ENCODE results near the gene DLGAP4. TPM values are rescaled to one million over a fixed set of nuclear protein-coding genes. Genes with fewer than 3 reads are reported as not detected.

The DLGAP4 gene
- total RNA-seq, 2 donors from 2014 or later = 62.9 to 78.2 TPM

DNA sequence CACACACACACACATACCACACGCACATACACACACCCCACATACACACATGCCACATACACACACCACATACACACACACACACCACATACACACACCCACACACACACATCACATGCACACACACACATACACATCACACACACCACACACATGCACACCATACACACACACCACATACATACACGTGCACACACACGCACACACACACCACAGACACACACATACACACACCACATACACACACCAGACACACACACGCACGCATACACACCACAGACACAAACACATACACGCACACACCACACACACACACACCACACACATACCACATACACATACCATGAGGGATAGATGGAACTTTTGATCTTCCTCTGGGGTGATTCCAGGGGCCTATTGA, 90.2 kb downstream of the DLGAP4 start:
- Mint-ChIP-seq H3K4me1 (peaks cover 6% of the 10 kb centered on the region), H3K27me3 (ENCODE audit: insufficient read depth) (peaks cover 2% of the 10 kb centered on the region), H3K4me3 (no peak overlapping the region), H3K27ac (no peak overlapping the region), H3K9me3 (peaks cover 3% of the 10 kb centered on the region), H3K36me3 (ENCODE audit: low read depth) (no peaks in the 10 kb centered on the region)
- H3K27ac ChIP-seq (ENCODE audit: low read depth, low read length) = no peak overlapping the region
- DNase-seq = no peak
- no peaks in the 10 kb centered on the region for H3K9me3 ChIP-seq (ENCODE audit: control insufficient read depth, low read length)
- no peak overlapping the region for H3K4me3 ChIP-seq (ENCODE audit: low read length)
- H3K9ac ChIP-seq (ENCODE audit: extremely low read depth, low read length, poor library complexity, severe bottlenecking) = no peak overlapping the region
- no peaks in the 10 kb centered on the region for H3K4me1 ChIP-seq (ENCODE audit: control insufficient read depth, insufficient read depth, low read length)
- no peaks in the 10 kb centered on the region for H3K27me3 ChIP-seq (ENCODE audit: control insufficient read depth, insufficient read depth, low read length, poor library complexity, severe bottlenecking)
- WGBS, 2 experiments (ENCODE audit: insufficient coverage in 1 of 2, insufficient read length in 1 of 2) = 87 to 90% methylated on average over 4 to 6 of the region's 6 CpGs
- H3K36me3 ChIP-seq (ENCODE audit: control insufficient read depth, insufficient read depth, low read length) = no peaks in the 10 kb centered on the region
- TF ChIP-seq CTCF (conservative IDR thresholded peaks at IDR 0.05) = no peak

DNA sequence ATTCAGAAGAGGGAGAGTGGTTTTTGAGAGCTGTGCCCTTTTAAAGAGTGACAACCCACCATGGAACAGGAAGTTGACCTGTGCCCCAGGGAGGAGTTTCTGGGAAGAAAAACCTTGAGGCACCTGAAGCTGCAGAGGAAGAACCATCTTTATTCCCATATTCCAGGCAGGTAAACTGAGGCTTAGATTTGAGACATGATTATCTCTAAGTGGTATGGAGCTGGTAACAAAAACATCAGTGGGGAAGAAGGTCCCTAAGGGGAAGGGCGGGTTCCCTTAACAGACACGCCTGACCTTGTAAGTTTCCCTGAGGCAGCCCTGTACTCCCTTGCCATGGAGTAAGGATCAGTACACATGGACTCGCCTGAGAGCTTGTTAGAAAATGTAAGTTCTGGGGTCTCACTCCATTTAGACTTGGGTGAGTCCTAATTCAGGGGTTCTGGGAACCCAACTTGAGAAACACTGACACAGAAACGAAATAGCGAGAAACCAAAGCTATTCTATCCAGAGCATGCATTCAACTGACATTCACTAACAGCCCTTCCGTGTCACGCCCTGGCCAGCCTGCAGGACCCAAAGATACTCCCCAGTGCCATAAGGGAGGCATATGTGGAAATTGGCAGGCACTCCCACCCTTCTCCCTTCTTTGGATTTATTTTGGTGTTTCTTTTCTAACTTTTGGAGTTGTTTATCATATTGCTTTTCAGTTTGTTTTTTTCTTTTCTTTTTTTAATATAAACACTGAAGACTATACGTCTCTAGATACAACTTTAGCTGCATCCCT, 90.9 kb downstream of the DLGAP4 start:
- H3K36me3 Mint-ChIP-seq (ENCODE audit: low read depth) = no peaks in the 10 kb centered on the region
- no peak for TF ChIP-seq CTCF (conservative IDR thresholded peaks at IDR 0.05)
- Histone ChIP-seq H3K9ac (ENCODE audit: extremely low read depth, low read length, poor library complexity, severe bottlenecking) (no peak overlapping the region), H3K27me3 (ENCODE audit: control insufficient read depth, insufficient read depth, low read length, poor library complexity, severe bottlenecking) (no peaks in the 10 kb centered on the region), H3K9me3 (ENCODE audit: control insufficient read depth, low read length) (no peaks in the 10 kb centered on the region), H3K27ac (ENCODE audit: low read depth, low read length) (no peak overlapping the region), H3K36me3 (ENCODE audit: control insufficient read depth, insufficient read depth, low read length) (no peaks in the 10 kb centered on the region), H3K4me1 (ENCODE audit: control insufficient read depth, insufficient read depth, low read length) (no peaks in the 10 kb centered on the region), H3K4me3 (ENCODE audit: low read length) (no peak overlapping the region)
- peaks cover 2% of the 10 kb centered on the region for H3K4me1 Mint-ChIP-seq
- no peak for DNase-seq
- H3K9me3 Mint-ChIP-seq = peaks cover 3% of the 10 kb centered on the region
- H3K27ac Mint-ChIP-seq = no peak overlapping the region
- no peak overlapping the region for H3K4me3 Mint-ChIP-seq
- H3K27me3 Mint-ChIP-seq (ENCODE audit: insufficient read depth) = peaks cover 5% of the 10 kb centered on the region
- 83 to 91% methylated on average over 5 to 7 of the region's 8 CpGs for WGBS, 2 experiments (ENCODE audit: insufficient coverage in 1 of 2, insufficient read length in 1 of 2)

DNA sequence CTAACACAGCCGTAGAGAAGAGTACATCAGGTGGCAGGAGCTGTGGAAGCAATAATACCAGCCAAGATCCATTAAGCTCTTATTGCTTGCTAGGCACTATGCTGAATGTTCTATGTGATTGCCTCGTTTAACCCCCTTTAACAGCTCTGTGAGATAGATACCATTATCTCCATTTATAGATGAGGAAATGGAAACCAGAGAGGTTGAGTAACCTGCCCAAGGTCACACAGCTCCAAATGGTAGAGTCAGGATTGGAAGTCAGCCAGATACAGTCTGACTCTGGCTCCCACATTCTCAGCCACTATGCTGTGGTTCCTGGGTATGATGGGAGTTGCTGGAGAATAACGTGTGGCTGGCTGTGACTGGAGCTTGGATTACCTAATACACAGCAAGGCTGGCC, 92.4 kb downstream of the DLGAP4 start:
- peaks cover 12% of the 10 kb centered on the region for H3K27me3 Mint-ChIP-seq (ENCODE audit: insufficient read depth)
- H3K4me3 ChIP-seq (ENCODE audit: low read length) = no peak overlapping the region
- H3K27me3 ChIP-seq (ENCODE audit: control insufficient read depth, insufficient read depth, low read length, poor library complexity, severe bottlenecking) = no peaks in the 10 kb centered on the region
- no peaks in the 10 kb centered on the region for H3K4me1 Mint-ChIP-seq
- H3K27ac Mint-ChIP-seq = no peak overlapping the region
- H3K36me3 ChIP-seq (ENCODE audit: control insufficient read depth, insufficient read depth, low read length) = no peaks in the 10 kb centered on the region
- no peak overlapping the region for H3K9ac ChIP-seq (ENCODE audit: extremely low read depth, low read length, poor library complexity, severe bottlenecking)
- H3K4me3 Mint-ChIP-seq = no peak overlapping the region
- no peak overlapping the region for H3K27ac ChIP-seq (ENCODE audit: low read depth, low read length)
- peaks cover 5% of the 10 kb centered on the region for H3K9me3 ChIP-seq (ENCODE audit: control insufficient read depth, low read length)
- no peaks in the 10 kb centered on the region for H3K36me3 Mint-ChIP-seq (ENCODE audit: low read depth)
- no peak for TF ChIP-seq CTCF (conservative IDR thresholded peaks at IDR 0.05)
- peaks cover 7% of the 10 kb centered on the region for H3K9me3 Mint-ChIP-seq
- no peak for DNase-seq
- 85 to 90% methylated on average over 2 to 3 of the region's 3 CpGs for WGBS, 2 experiments (ENCODE audit: insufficient coverage in 1 of 2, insufficient read length in 1 of 2)
- H3K4me1 ChIP-seq (ENCODE audit: control insufficient read depth, insufficient read depth, low read length) = no peaks in the 10 kb centered on the region

Measured in endodermal cell (in vitro differentiated cells).